AG09309 (cell line): Measurements from ENCODE around the gene BBLN.

ENCODE experiments used
- DNase-seq: peaks from one replicate; pipeline ENCODE4 v3.0.0-alpha.2; 2010; ENCODE audit warnings: low read depth
- H3K4me3 ChIP-seq: 2 replicates; pipeline ENCODE4 v1.5.1; 2011; ENCODE audit warnings: mild to moderate bottlenecking, low read depth, low read length, moderate library complexity; ENCODE audit not compliant: control insufficient read depth
- TF ChIP-seq, protein P1 (sequence below): IDR thresholded peaks from 2 replicates; pipeline ENCODE4 v1.5.1; 2011; ENCODE audit warnings: mild to moderate bottlenecking, low read depth, low read length, inconsistent platforms; ENCODE audit not compliant: insufficient read depth, control insufficient read depth; ENCODE audit errors: missing control alignments

BBLN gene

DNA sequence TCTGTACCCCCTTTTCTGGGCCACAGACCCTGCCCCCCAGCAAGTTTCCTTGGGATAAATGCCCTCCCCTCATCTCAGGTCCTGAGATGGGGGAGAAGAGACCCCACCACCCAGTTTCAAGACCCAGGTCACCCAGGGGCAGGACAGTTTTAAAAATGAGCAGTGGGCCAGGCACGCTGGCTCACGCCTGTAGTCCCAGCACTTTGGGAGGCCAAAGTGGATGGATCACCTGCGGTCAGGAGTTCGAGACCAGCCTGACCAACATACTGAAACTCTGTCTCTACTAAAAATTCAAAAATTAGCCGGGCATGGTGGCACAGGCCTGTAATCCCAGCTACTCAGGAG is 38.6 kb upstream of the BBLN start:
- DNase-seq: no peak
- no peak overlapping the region for H3K4me3 ChIP-seq
- TF ChIP-seq, protein P1, sequence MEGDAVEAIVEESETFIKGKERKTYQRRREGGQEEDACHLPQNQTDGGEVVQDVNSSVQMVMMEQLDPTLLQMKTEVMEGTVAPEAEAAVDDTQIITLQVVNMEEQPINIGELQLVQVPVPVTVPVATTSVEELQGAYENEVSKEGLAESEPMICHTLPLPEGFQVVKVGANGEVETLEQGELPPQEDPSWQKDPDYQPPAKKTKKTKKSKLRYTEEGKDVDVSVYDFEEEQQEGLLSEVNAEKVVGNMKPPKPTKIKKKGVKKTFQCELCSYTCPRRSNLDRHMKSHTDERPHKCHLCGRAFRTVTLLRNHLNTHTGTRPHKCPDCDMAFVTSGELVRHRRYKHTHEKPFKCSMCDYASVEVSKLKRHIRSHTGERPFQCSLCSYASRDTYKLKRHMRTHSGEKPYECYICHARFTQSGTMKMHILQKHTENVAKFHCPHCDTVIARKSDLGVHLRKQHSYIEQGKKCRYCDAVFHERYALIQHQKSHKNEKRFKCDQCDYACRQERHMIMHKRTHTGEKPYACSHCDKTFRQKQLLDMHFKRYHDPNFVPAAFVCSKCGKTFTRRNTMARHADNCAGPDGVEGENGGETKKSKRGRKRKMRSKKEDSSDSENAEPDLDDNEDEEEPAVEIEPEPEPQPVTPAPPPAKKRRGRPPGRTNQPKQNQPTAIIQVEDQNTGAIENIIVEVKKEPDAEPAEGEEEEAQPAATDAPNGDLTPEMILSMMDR: no peak

DNA sequence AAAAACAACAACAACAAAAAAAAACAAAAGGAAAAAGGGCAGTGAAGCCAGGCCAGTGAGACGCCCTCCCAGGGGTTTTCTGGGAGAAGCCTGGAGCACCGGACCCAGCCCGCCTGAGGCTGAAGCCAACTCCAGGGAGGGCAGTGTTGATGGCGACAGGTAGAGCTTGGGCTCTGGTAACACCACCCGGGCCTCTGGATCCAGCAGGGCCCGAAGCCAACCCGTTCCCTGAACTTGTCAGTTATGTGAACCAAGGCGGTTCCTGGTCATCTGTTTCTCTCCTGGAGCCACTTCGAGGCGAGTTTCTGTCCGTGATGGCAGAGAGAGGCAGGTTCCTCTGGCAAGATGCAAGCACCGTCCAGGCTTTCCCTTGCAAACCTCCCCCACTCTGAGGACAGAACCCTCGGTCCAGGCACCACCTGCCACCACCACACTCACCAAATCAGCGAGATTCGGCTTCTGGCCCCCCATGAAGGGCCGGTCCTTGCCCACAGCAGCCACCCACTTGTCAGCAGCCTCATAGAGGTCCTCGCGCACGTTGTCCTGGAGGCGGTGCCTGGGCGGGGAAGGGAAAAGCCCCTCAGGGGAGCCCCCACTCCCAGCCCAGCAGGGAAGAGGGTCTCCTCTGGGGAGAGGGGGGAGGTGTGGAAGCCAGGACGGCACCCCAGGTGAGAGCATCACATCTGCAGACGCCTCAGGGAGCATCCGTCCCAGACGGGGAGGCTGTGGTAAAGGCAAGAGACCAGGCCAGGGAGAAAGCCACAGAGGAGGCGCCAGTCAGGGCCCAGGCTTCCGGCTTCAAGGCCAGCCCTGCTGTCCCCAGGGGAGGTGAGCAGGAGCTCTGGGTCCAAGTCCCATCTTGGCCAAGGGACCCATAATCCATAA is 37.9 kb upstream of the BBLN start:
- no peak overlapping the region for H3K4me3 ChIP-seq
- no peak for DNase-seq
- TF ChIP-seq, protein P1: no peak

DNA sequence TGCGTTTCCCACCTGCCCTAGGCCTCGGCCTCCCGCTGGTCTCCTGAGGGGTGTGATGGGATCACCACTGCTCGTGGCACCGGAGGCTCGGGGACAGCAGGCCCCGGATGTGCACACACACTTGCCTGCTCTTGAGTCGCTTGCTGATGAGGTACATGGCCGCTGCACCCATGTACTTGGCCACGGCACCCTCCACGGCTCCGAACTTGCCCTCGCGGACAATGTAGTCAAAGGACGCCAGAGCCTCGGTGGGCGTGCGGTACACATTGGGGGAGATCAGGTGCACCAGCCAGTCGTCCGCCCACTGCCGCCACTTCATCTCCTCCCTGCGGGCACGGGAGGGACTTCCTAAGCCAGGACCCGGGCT is 37.3 kb upstream of the BBLN start:
- no peak for DNase-seq
- TF ChIP-seq, protein P1: no peak
- no peak overlapping the region for H3K4me3 ChIP-seq

DNA sequence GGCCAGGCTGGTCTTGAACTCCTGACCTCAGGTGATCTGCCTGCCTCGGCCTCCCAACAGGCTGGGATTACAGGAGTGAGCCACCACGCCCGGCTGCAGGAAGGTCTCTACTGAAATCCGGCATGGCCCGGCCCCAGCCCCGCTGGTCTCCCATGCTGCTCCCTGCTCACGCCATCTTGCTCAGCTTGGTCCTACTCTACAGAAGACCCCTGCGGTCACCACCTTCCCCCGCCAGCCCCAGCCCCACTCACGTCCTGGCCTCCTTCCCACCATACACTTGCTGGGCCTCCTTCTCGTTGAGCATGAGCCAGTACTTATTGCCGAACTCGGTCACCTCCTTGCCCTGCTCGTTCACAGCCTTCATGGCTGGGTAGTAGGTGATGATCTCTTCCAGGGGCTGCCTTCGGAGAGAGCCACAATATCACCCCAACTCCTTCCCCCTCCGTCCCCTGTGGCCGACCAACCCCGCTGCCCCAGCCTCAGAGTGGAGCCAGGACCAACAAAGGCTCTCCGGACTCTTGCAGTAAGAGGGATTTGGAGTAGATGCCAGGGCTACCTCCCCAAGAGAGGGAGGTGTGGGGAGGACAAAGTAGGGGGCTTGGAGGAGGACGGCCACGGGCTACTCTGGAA is 36.5 kb upstream of the BBLN start:
- DNase-seq: no peak
- TF ChIP-seq, protein P1: no peak

DNA sequence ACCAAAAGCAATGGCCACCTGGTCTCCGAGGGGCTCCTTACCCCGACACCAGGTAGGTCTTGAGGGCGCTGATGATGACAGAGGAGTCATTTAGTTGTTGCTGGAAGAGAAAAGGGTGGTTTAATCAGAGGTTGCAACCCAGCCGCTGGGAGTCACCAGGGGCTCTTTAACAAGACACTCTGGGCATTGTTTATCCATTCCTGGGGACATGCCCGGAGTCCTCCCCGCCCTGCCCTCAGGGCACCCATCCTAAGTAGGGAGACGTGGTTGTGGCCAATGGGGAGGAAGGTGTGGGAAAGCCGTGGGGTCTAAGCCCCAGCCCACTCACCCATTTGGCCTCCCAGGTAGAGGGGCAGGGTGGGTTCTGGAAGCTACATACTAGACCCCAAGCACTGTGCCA is 35.6 kb upstream of the BBLN start:
- DNase-seq: no peak
- no peak overlapping the region for H3K4me3 ChIP-seq
- TF ChIP-seq, protein P1: no peak

More for the DNA sequence above, 36.5 kb upstream of the BBLN start:
- no peak overlapping the region for H3K4me3 ChIP-seq

DNA sequence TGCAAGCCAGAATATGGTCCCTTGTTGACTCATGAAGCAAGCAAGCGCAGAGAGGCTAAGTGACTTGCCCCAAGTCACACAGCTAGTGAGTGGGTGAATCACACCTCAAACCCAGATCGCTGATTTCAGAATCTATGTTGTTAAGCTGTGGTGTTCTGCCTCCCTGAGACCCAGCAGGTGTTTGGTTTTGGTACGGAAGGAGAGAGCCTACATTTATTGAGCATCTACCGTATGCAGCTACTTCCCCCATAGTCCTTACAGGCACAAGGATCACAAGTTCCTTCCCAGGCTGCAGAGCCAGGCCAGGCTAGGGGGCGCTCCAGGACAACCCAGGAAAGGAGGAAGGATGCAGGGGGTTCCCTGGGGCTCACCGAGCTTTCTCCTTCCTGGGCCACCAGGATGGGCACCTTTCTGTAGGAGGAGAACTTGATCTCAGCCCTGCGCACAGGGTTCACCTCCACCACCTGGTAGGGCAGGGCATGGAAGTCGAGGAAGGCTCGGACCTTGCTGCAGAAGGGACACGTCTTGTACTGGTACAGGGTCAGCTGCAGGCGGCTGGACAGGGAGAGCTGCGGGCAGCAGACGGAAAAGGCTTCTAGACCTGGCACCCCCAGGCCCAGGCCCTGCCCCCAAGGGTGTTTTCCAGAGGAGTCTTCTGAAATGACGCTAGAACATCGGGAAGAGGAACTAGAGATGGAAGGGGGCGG is 35.0 kb upstream of the BBLN start:
- TF ChIP-seq, protein P1: peak; percentile 72
- no peak for DNase-seq
- no peak overlapping the region for H3K4me3 ChIP-seq
